GM10266 (cell line): ENCODE measurements around the gene OSTN.
"Not testable (repeated sequence)": the region's sequence is repeated elsewhere in the genome, so short reads cannot be mapped to it uniquely, and the experiment has no call there.

ENCODE experiments used
- DNase-seq: peaks from one replicate; pipeline ENCODE4 v3.0.0; 2012; ENCODE audit errors: extremely low spot score
- TF ChIP-seq, protein P1 (sequence below): IDR thresholded peaks from 2 replicates; pipeline ENCODE4 v1.5.1; 2012; ENCODE audit warnings: mild to moderate bottlenecking, low read depth; ENCODE audit not compliant: control insufficient read depth, insufficient read depth; ENCODE audit errors: missing control alignments

The OSTN gene

DNA sequence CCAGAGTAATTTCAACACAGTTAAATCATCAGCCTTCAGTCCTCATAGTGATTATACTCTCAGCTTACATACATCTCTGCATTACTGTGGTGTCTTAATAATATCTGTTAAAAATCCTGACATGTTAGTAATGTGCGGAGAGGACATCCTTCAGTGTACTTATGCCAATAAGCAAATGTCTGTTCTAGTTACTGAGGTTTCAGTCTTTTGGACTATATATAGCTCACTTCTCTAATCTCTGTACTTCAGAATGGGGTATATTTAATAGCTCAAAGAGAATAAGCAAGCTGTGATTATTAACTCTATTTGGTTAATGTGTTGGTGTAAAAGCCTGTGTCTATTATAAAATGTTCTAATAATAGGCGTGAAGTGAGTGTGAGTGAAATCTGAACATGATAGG, 28.9 kb upstream of the OSTN start:
- no peak for DNase-seq
- TF ChIP-seq, protein P1, sequence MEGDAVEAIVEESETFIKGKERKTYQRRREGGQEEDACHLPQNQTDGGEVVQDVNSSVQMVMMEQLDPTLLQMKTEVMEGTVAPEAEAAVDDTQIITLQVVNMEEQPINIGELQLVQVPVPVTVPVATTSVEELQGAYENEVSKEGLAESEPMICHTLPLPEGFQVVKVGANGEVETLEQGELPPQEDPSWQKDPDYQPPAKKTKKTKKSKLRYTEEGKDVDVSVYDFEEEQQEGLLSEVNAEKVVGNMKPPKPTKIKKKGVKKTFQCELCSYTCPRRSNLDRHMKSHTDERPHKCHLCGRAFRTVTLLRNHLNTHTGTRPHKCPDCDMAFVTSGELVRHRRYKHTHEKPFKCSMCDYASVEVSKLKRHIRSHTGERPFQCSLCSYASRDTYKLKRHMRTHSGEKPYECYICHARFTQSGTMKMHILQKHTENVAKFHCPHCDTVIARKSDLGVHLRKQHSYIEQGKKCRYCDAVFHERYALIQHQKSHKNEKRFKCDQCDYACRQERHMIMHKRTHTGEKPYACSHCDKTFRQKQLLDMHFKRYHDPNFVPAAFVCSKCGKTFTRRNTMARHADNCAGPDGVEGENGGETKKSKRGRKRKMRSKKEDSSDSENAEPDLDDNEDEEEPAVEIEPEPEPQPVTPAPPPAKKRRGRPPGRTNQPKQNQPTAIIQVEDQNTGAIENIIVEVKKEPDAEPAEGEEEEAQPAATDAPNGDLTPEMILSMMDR: no peak

DNA sequence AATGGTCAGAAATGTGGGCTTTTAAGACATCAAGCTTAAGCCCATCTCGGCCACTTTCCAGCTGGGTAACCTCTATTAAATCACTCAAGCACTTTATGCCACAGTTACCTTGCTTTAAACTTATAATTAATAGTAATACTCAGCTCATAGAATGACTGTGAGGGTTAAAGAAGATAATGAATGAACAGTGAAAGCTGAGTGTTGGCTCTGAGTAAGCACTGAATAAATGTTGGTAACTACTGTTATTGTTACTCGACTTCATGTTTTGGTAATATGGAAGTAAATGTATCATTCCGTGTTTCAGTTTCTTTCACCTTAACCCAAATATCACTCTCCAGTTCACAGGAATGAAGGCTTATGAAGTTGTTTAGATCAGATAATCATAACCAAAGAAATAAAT, 23.9 kb upstream of the OSTN start:
- TF ChIP-seq, protein P1: no peak

DNA sequence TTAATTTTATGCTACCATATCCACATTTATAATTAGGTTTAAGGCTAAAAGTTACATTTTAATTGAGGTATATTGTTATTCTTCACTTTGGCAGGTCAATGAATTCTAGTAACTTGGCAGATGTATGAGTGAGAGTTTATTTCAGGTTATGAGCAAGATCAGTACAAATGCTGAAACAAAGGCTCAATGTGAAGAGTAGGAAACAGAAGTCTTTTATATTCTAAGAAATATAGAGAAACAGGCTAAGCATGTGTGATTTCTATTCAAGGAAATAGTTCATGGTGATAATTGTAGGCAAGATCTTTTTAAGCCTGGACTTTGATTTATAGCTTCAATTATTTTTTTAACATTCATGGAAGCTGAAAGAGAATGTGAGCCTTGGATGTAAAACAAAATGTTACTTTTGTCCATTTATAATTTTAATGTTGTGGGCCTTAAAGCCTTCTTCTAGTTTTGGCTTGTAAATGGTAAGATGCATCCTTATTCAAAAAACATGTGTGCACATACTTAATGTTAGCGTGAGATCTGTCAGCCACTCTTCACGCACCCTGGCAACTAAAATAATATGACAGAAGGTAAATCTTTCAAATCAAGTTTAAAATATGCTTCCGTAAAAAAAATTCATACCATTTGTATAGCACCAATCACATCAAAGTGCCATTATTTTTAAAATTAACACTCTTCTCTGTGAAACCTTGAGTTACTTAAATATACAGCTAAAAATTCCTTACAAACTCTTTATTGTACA, 22.8 kb upstream of the OSTN start:
- TF ChIP-seq, protein P1: no peak
- DNase-seq: no peak

More for the DNA sequence above, 23.9 kb upstream of the OSTN start:
- no peak for DNase-seq

DNA sequence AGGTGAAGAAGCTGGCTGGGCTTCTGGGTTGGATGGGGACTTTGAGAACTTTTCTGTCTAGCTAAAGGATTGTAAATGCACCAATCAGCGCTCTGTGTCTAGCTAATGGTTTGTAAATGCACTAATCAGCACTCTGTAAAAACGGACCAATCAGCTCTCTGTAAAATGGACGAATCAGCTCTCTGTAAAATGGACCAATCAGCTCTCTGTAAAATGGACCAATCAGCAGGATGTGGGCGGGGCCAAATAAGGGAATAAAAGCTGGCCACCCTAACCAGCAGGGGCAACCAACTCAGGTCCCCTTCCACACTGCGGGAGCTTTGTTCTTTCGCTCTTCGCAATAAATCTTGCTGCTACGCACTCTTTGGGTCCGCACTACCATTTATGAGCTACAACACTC, 13.7 kb upstream of the OSTN start:
- DNase-seq: not testable (repeated sequence)

DNA sequence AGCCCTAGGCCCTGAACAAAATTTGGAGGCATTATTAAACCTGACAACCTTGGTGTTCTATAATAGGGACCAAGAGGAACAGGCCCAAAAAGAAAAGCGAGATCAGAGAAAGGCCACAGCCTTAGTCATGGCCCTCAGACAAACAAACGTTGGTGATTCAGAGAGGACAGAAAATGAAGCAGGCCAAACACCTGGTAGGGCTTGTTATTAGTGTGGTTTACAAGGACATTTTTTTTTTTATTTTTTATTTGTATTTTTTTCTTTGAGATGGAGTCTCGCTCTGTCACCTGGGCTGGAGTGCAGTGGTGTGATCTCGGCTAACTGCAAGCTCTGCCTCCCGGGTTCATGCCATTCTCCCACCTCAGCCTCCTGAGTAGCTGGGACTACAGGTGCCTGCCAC, 10.8 kb upstream of the OSTN start:
- not testable (repeated sequence) for DNase-seq

DNA sequence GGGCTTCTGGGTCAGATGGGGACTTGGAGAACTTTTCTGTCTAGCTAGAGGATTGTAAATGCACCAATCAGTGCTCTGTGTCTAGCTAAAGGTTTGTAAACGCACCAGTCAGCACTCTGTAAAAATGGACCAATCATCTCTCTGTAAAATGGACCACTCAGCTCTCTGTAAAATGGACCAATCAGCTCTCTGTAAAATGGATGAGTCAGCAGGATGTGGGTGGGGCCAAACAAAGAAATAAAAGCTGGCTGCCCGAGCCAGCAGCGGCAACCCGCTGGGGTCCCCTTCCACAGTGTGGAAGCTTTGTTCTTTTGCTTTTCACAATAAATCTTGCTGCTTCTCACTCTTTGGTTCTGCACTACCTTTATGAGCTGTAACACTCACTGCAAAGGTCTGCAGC, 6.8 kb upstream of the OSTN start:
- not testable (repeated sequence) for DNase-seq

DNA sequence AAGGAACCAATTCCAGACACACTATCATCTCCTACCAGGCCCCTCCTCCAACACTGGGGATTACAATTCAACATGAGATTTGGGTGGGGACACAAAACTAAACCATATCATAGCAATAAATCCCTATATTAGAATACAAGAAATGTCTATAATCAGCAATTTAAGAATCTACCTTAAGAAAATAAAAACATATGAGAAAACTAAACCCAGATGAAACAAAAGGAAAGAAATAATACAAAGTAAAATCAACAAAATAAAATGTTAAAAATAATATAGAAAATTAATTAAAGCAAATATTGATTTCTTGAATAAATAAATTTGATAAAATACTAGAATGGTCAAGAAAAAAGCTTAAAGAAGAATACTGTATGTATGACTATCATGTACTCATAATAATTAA, 6.1 kb upstream of the OSTN start:
- no peak for DNase-seq
- TF ChIP-seq, protein P1: no peak

DNA sequence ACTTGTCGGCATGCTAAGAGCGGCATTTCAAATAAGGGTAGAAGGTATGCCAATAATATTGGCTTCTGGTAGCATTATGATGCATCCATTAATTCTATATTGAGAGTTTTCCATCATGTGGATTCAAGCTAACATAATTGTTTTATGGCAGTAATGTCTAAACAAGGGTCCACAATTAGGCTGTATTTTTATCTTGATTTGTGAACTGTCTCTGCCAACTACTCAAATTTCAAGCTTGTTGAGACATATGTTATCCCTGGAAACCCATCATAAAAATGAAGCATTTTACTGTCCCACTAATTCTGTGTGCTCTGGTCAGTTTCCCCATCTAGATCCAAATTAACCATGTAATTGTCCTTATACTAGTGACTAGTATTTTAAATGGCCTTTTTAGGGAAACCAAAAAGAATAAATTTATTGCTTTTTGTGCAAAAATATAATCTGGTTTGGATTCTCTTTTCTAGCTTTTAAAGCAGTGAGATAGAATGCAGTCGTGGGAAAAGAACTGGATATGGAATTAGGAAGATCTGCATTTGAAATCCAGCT, 1.2 kb upstream of the OSTN start:
- TF ChIP-seq, protein P1: no peak

DNA sequence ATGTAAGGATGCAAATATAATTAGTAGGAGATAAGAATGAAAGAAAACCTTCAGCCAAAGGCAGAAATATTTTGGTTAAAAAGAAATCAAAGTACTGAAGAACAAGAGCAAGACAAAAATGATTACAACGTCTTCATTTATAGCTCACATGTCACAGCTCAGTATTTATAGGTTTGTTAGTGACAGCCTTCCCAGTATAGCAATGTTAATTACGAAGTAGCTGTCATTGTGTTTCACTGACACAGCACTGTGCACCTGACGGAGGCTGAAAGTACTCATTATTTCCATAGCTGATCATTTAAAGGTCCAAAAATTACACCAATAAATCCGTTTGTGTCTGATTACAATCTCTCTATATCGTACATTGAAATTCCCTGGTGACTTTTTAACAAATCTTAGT, 561 bp upstream of the OSTN start:
- DNase-seq: no peak
- TF ChIP-seq, protein P1: no peak

More for the DNA sequence above, 1.2 kb upstream of the OSTN start:
- no peak for DNase-seq
